K562 (cell line): ENCODE data around the gene ITPR1. TPM values are rescaled to one million over a fixed set of nuclear protein-coding genes. Genes with fewer than 3 reads are reported as not detected.

Experiments used
- ATAC-seq: fragments of 200-7000 bp; cut with Tn5 transposase; 3 replicates; pipeline ENCODE4 v1.9.1; 2020; ENCODE audit warnings: moderate library complexity
- BruUV-seq: library from RNA; stranded (reverse); fragments of 400-500 nt; replicated peaks from 2 replicates; lab custom pipeline; 2021; lab: Mats Ljungman, UMichigan
- CTCF ChIA-PET: fragments of 300-600 bp; formaldehyde crosslinking; extraction: SDS; loops from one replicate; lab custom pipeline; 2021; ENCODE audit warnings: low intra/inter-chr PET ratio; lab: Yijun Ruan, JAX
- POLR2A ChIA-PET: fragments of 300-600, 350-650 bp; sonication (Branson Sonifier 250); formaldehyde crosslinking; extraction: SDS; loops from one replicate; lab custom pipeline; 2021; ENCODE audit warnings: antibody characterized with exemption, inconsistent platforms; lab: Yijun Ruan, JAX
- DNase-seq, 4 experiments: peaks; one replicate each; pipeline versions ENCODE4 v3.0.0 to v3.0.0-alpha.2; 2011 to 2018; ENCODE audit warnings: low spot score in 3 of 4, mixed read lengths in 3 of 4; ENCODE audit errors: extremely low read depth in 1 of 4
- FAIRE-seq: peaks from 2 replicates; lab custom pipeline; 2011; peaks lifted over from hg19 to GRCh38; lab: Jason Lieb, UNC
- H2AFZ ChIP-seq: 2 replicates; pipeline ENCODE4 v1.6.0; 2011; ENCODE audit warnings: low read depth, low read length, control low read depth, inconsistent platforms
- H3K27ac ChIP-seq: fragments of 200-600 bp; 3 replicates; pipeline ENCODE4 v1.8.0; 2011; ENCODE audit warnings: low read depth, mild to moderate bottlenecking, control low read depth, inconsistent platforms, low read length, moderate library complexity, mixed read lengths; ENCODE audit errors: extremely low read depth
- H3K27me3 ChIP-seq, 2 experiments: fragments of 300-600 bp in 1 of 2; 2 replicates in 1 of 2; 3 replicates in 1 of 2; pipeline versions ENCODE4 v1.6.0 to v1.8.0; 2011; ENCODE audit warnings: inconsistent platforms in 2 of 2, low read length in 2 of 2, mild to moderate bottlenecking in 1 of 2, mixed read lengths in 1 of 2, moderate library complexity in 1 of 2; ENCODE audit not compliant: control insufficient read depth in 2 of 2, insufficient read depth in 2 of 2
- H3K36me3 ChIP-seq: fragments of 300-600 bp; 3 replicates; pipeline ENCODE4 v1.8.0; 2011; ENCODE audit warnings: mild to moderate bottlenecking, low read length, inconsistent platforms; ENCODE audit not compliant: control insufficient read depth, insufficient read depth
- H3K4me1 ChIP-seq, 2 experiments: fragments of 200-600 bp in 1 of 2; replicated peaks in 1 of 2; 2 replicates in 1 of 2; 3 replicates in 1 of 2; pipeline versions ENCODE4 v1.5.1 to v1.8.0; 2011; ENCODE audit warnings: inconsistent platforms in 2 of 2, low read length in 2 of 2, mild to moderate bottlenecking in 1 of 2, mixed read lengths in 1 of 2, moderate library complexity in 1 of 2; ENCODE audit not compliant: control insufficient read depth in 2 of 2, insufficient read depth in 2 of 2
- H3K4me2 ChIP-seq: 2 replicates; pipeline ENCODE4 v1.6.1; 2011; ENCODE audit warnings: low read length, control low read depth, inconsistent platforms, mixed read lengths; ENCODE audit not compliant: insufficient read depth
- H3K4me3 ChIP-seq: fragments of 200-600 bp; sonication (generic), shearing (Covaris generic); 2 replicates; pipeline ENCODE4 v1.5.1; 2016; ENCODE audit warnings: control low read depth, inconsistent platforms
- H3K79me2 ChIP-seq: fragments of 200-600 bp; 3 replicates; pipeline ENCODE4 v1.8.0; 2011; ENCODE audit warnings: low read length, inconsistent platforms; ENCODE audit not compliant: control insufficient read depth, insufficient read depth
- H3K9ac ChIP-seq, 2 experiments: 2 replicates each; pipeline versions ENCODE4 v1.6.0 to v1.6.1; 2011; ENCODE audit warnings: low read depth in 2 of 2, low read length in 2 of 2, control low read depth in 1 of 2, inconsistent platforms in 1 of 2, mild to moderate bottlenecking in 1 of 2, mixed read lengths in 1 of 2; ENCODE audit not compliant: insufficient read depth in 1 of 2
- H3K9me1 ChIP-seq: one replicate; pipeline ENCODE4 v1.6.0; 2011; ENCODE audit warnings: inconsistent platforms, mild to moderate bottlenecking, low read length, moderate library complexity; ENCODE audit not compliant: control insufficient read depth, insufficient read depth
- H3K9me3 ChIP-seq: replicated peaks from 2 replicates; pipeline ENCODE4 v1.5.1; 2011; ENCODE audit warnings: low read depth, low read length, inconsistent platforms; ENCODE audit not compliant: control insufficient read depth, insufficient read depth
- H4K20me1 ChIP-seq: replicated peaks from 2 replicates; pipeline ENCODE4 v1.6.1; 2011; ENCODE audit warnings: low read length, inconsistent platforms, mixed read lengths; ENCODE audit not compliant: control insufficient read depth, insufficient read depth
- BCL6 ChIP-seq: fragments of 250-450 bp; sonication (Bioruptor Pico); IDR thresholded peaks from 2 replicates; pipeline ENCODE4 v1.4.0; 2020
- FOXA3 ChIP-seq, 2 experiments: fragments of 450-650 bp in 1 of 2; sonication (generic) in 1 of 2; formaldehyde crosslinking; IDR thresholded peaks in 1 of 2; conservative IDR thresholded peaks in 1 of 2; 2 replicates each; pipeline versions ENCODE4 v1.4.0 to v1.8.0; 2020 to 2022; ENCODE audit warnings: mild to moderate bottlenecking in 2 of 2, missing genetic modification reagents in 1 of 2
- GATAD2B ChIP-seq: fragments of 450-650 bp; IDR thresholded peaks from 2 replicates; pipeline ENCODE4 v1.6.1; 2017; ENCODE audit warnings: mild to moderate bottlenecking, borderline replicate concordance
- PHTF2 ChIP-seq: fragments of 250-450 bp; sonication (Bioruptor Pico); IDR thresholded peaks from 2 replicates; pipeline ENCODE4 v1.5.0; 2021; ENCODE audit warnings: mild to moderate bottlenecking
- PTRF ChIP-seq: fragments of 450-650 bp; IDR thresholded peaks from 2 replicates; pipeline ENCODE4 v1.6.1; 2016; ENCODE audit warnings: mild to moderate bottlenecking, missing genetic modification characterization, missing compliant biosample characterization
- RAD21 ChIP-seq, 2 experiments: fragments of 250-450 bp in 1 of 2; fragments of 450-650 bp in 1 of 2; sonication (Bioruptor Pico) in 1 of 2; formaldehyde crosslinking in 1 of 2; IDR thresholded peaks in 1 of 2; conservative IDR thresholded peaks in 1 of 2; 2 replicates each; pipeline versions ENCODE4 v1.4.0 to v1.8.0; 2020 to 2022; ENCODE audit warnings: mild to moderate bottlenecking in 2 of 2, moderate library complexity in 1 of 2
- TBL1XR1 ChIP-seq, 2 experiments: IDR thresholded peaks; 2 replicates each; pipeline ENCODE4 v1.6.1; 2012; ENCODE audit warnings: improper control_type of control experiment in 2 of 2, low read length in 2 of 2, mild to moderate bottlenecking in 1 of 2
- ZNF431 ChIP-seq: sonication (generic); formaldehyde crosslinking; IDR thresholded peaks from 2 replicates; pipeline ENCODE4 v1.8.0; 2022; ENCODE audit warnings: mild to moderate bottlenecking, missing genetic modification reagents
- ZNF444 ChIP-seq: fragments of 250-450 bp; sonication (Bioruptor Pico); IDR thresholded peaks from 2 replicates; pipeline ENCODE4 v1.4.0; 2020; ENCODE audit warnings: mild to moderate bottlenecking, moderate library complexity
- ZNF780A ChIP-seq: fragments of 250-450 bp; sonication (Bioruptor Pico); IDR thresholded peaks from 2 replicates; pipeline ENCODE4 v1.5.0; 2021; ENCODE audit warnings: mild to moderate bottlenecking
- WGBS: fragments of 100-300 bp; shearing (Covaris generic); methylation state at CpG from one replicate; pipeline ENCODE4 v1.1.6; 2016; ENCODE audit warnings: low coverage, mixed read lengths; ENCODE audit not compliant: insufficient coverage; ENCODE audit errors: missing lambda C conversion rate; 5-methylcytosine and 5-hydroxymethylcytosine counted together
- in situ Hi-C: fragments of 300-500 bp; cut with MboI; formaldehyde crosslinking; loops from 4 replicates; pipeline ENCODE4 v1.15.0; 2018; ENCODE audit warnings: inconsistent platforms, mixed read lengths
- intact Hi-C: fragments of 100-400 bp; cut with micrococcal nuclease; formaldehyde crosslinking; loops from 2 replicates; pipeline ENCODE4 v1.14.2; 2022
- polyA plus RNA-seq, 8 experiments: library from polyadenylated mRNA; depleted of rRNA in 4 of 8; stranded (reverse) in 5 of 8; unstranded in 3 of 8; fragments of >200 nt; fragmentation: Nextera tagmentation in 2 of 8; fragmentation: Illumina TruSeq in 1 of 8; extraction: Ambion mirVana in 2 of 8; extraction: Trizol in 1 of 8; gene quantifications; 2 replicates each; pipeline versions ENCODE4 v1.2.1 to v1.2.3, GENCODE V29; 2011 to 2014; ENCODE audit warnings: inconsistent platforms in 1 of 8, missing spikeins in 1 of 8
- total RNA-seq, 7 experiments: library from RNA; depleted of rRNA in 6 of 7; stranded (reverse); fragments of >200 nt in 6 of 7; fragmentation: Illumina TruSeq in 2 of 7; extraction: Trizol in 2 of 7; gene quantifications; 2 replicates each; pipeline versions ENCODE4 v1.2.1 to v1.2.3, GENCODE V29; 2011 to 2021; ENCODE audit warnings: low replicate concordance in 1 of 7

Gene ITPR1
- total and polyA plus RNA-seq, 9 of the 15 experiments (the other 6 are each of a cell fraction or from before 2014, with no cell fraction given) = 22.4 to 40.0 (median 27.4) TPM

DNA sequence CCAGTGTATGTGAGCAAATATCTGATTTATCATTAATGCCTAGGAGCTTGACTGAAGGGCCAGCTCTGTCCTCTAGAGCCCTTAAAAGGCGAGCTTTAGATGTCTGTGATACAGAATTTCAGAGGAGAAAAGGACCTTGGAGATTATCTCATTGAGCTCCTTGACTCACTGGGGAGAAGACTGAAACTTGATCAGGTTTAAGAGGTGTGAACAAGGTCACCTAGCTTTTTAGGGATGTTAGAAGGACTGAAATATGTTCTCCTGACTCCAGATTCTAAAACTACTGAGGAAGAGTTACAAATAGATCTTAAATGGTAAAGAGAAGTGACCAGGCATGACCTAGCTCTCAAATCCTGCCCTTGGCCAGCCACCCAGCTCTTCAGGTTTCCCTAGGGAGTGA, 292.4 kb downstream of the ITPR1 start:
- Histone ChIP-seq H3K9me3 (no peaks in the 10 kb centered on the region), H3K79me2 (no peaks in the 10 kb centered on the region), H3K27me3 (no peaks in the 10 kb centered on the region)
- intact Hi-C loops (no loop called here), in situ Hi-C loops (no loop called here)
- no peak for DNase-seq
- TF ChIP-seq ZNF431 (CRISPR knock-in tag) (no peak), ZNF780A (CRISPR knock-in tag) (no peak), BCL6 (CRISPR knock-in tag) (no peak), PHTF2 (no peak), PTRF (tag) (no peak), RAD21 (CRISPR knock-in tag; conservative IDR thresholded peaks at IDR 0.05 in 1 of 2, IDR thresholded peaks at IDR 0.05 in 1 of 2) (no peak), FOXA3 (CRISPR knock-in tag; conservative IDR thresholded peaks at IDR 0.05 in 1 of 2, IDR thresholded peaks at IDR 0.05 in 1 of 2) (no peak), TBL1XR1 (IDR thresholded peaks at IDR 0.05; ENCODE audit: low read length in 2 of 2) (no peak), GATAD2B (no peak), ZNF444 (CRISPR knock-in tag) (no peak)
- TF ChIP-seq, all 486 proteins: peak for 0
- 58% methylated on average over 1 of the region's 1 CpG for WGBS
- no TSS peak for BruUV-seq
- H3K4me3 ChIP-seq = no peak overlapping the region
- CTCF ChIA-PET = no interaction called here
- no peaks in the 10 kb centered on the region for H4K20me1 ChIP-seq
- no peak for FAIRE-seq
- no peak overlapping the region for H3K27ac ChIP-seq
- peaks cover 5% of the 10 kb centered on the region; the same call in 2 of the 3 replicates for H3K36me3 ChIP-seq
- no peak overlapping the region for H2AFZ ChIP-seq
- no peak for ATAC-seq
- no peak overlapping the region for H3K4me2 ChIP-seq
- POLR2A ChIA-PET = interaction anchor here (0.6 to 1.4 kb wide), 10 partner anchors 10 to 191 kb away, joined by 3 to 4 read pairs (median 3); no protein-coding TSS in a partner anchor
- H3K9ac ChIP-seq = peak overlapping the region in 1 of 2 experiments; percentile 27; a peak in 1 of 4 replicates
- no peaks in the 10 kb centered on the region for H3K4me1 ChIP-seq
- no peaks in the 10 kb centered on the region for H3K9me1 ChIP-seq
